ENCODE measurements around the gene SBNO2. TPM values are rescaled to one million over a fixed set of nuclear protein-coding genes. Genes with fewer than 3 reads are reported as not detected.
A peak's percentile ranks its signal among the peaks of the same experiment; 100 is the strongest.

Gene SBNO2
- total RNA-seq, 2 donors from 2014 or later = 14.7 to 17.7 TPM

GRCh38 chr19:1104311-1105007 lies 69.6 kb downstream of the SBNO2 start:
- H3K4me1 ChIP-seq = peaks cover 0 to 61% of the 10 kb centered on the region in 2 donors
- no peak for DNase-seq (ENCODE audit: low spot score)
- no peaks in the 10 kb centered on the region for H3K27me3 ChIP-seq
- TF ChIP-seq, protein P1, sequence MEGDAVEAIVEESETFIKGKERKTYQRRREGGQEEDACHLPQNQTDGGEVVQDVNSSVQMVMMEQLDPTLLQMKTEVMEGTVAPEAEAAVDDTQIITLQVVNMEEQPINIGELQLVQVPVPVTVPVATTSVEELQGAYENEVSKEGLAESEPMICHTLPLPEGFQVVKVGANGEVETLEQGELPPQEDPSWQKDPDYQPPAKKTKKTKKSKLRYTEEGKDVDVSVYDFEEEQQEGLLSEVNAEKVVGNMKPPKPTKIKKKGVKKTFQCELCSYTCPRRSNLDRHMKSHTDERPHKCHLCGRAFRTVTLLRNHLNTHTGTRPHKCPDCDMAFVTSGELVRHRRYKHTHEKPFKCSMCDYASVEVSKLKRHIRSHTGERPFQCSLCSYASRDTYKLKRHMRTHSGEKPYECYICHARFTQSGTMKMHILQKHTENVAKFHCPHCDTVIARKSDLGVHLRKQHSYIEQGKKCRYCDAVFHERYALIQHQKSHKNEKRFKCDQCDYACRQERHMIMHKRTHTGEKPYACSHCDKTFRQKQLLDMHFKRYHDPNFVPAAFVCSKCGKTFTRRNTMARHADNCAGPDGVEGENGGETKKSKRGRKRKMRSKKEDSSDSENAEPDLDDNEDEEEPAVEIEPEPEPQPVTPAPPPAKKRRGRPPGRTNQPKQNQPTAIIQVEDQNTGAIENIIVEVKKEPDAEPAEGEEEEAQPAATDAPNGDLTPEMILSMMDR (IDR thresholded peaks at IDR 0.05) = no peak
- no peaks in the 10 kb centered on the region for H3K9me3 ChIP-seq
- peak overlapping the region; percentile 98 to 99 for H3K27ac ChIP-seq
- H3K36me3 ChIP-seq = peaks cover 29% of the 10 kb centered on the region
- peak overlapping the region; percentile 57 to 75 for H3K4me3 ChIP-seq

- H3K36me3 ChIP-seq = peaks cover 23% of the 10 kb centered on the region
- peak within 1 kb of the TSS; percentile 57 to 75 for H3K4me3 ChIP-seq
- peaks cover 0 to 68% of the 10 kb centered on the region in 2 donors for H3K4me1 ChIP-seq
- peak; percentile 99 for DNase-seq (ENCODE audit: low spot score)
- TF ChIP-seq, protein P1 (IDR thresholded peaks at IDR 0.05) = no peak
- no peaks in the 10 kb centered on the region for H3K27me3 ChIP-seq
- no peaks in the 10 kb centered on the region for H3K9me3 ChIP-seq
- peak within 1 kb of the TSS; percentile 98 to 99 for H3K27ac ChIP-seq
Measured at GRCh38 chr19:1103708-1104310, 70.3 kb downstream of the SBNO2 start, which contains the start of gene GPX4. Gene GPX4 (plus strand): TSS chr19:1103994. CDS start chr19:1104044, 50 bp downstream.

GRCh38 chr19:1103132-1103707 lies 70.8 kb downstream of the SBNO2 start:
- Histone ChIP-seq H3K27me3 (no peaks in the 10 kb centered on the region), H3K4me1 (peaks cover 0 to 73% of the 10 kb centered on the region in 2 donors), H3K27ac (peak overlapping the region; percentile 98 to 99), H3K36me3 (peaks cover 21% of the 10 kb centered on the region), H3K9me3 (no peaks in the 10 kb centered on the region), H3K4me3 (peak overlapping the region in 1 of 2 donors; percentile 75)
- TF ChIP-seq, protein P1 (IDR thresholded peaks at IDR 0.05) = no peak
- DNase-seq (ENCODE audit: low spot score) = no peak

DNA sequence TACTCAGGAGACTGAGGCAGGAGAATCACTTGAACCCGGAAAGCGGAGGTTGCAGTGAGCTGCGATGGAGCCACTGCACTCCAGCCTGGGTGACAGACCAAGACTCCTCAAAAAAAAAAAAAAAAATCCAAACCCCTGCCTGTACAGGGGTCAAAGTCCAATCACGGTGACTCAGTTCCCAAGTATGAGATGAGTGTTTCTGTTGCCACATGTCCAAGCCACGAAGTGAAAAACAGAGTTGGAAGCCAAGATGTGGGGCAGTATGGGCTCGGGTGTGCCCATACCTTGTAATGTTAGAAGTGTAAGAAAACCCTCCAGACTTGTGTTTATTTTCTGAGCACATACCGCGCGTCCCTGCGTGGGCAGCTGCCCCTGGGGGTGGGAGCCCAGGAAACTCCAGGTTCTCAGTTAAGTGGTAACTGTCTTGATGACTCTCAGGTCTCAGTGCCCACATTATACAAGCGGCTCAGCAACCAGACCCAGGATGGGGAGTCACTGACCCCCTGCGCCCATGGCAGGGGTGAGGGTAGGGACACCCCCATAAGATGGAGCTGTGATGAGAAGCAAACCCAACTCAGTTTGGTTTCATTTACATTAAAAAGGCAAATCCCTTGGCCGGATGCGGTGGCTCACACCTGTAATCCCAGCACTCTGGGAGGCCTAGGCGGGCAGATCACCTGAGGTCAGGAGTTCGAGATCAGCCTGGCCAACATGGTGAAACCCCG lies 71.5 kb downstream of the SBNO2 start:
- Histone ChIP-seq H3K4me1 (peaks cover 0 to 77% of the 10 kb centered on the region in 2 donors), H3K27ac (peak overlapping the region; percentile 98 to 99), H3K36me3 (peaks cover 17% of the 10 kb centered on the region), H3K27me3 (no peaks in the 10 kb centered on the region), H3K4me3 (no peak overlapping the region), H3K9me3 (no peaks in the 10 kb centered on the region)
- peak; percentile 89 for DNase-seq (ENCODE audit: low spot score)
- TF ChIP-seq, protein P1 (IDR thresholded peaks at IDR 0.05) = no peak

- peaks cover 4% of the 10 kb centered on the region for H3K36me3 ChIP-seq
- H3K9me3 ChIP-seq = no peaks in the 10 kb centered on the region
- H3K27me3 ChIP-seq = no peaks in the 10 kb centered on the region
- DNase-seq (ENCODE audit: low spot score) = peak; percentile 83
- H3K27ac ChIP-seq = peak overlapping the region; percentile 98 to 99
- peaks cover 0 to 71% of the 10 kb centered on the region in 2 donors for H3K4me1 ChIP-seq
- TF ChIP-seq, protein P1 (IDR thresholded peaks at IDR 0.05) = no peak
- peak overlapping the region in 1 of 2 donors; percentile 15 for H3K4me3 ChIP-seq
Measured at GRCh38 chr19:1101337-1101698, 72.8 kb downstream of the SBNO2 start.
